ENCODE data around the gene CCDC15.

CCDC15 gene

DNA sequence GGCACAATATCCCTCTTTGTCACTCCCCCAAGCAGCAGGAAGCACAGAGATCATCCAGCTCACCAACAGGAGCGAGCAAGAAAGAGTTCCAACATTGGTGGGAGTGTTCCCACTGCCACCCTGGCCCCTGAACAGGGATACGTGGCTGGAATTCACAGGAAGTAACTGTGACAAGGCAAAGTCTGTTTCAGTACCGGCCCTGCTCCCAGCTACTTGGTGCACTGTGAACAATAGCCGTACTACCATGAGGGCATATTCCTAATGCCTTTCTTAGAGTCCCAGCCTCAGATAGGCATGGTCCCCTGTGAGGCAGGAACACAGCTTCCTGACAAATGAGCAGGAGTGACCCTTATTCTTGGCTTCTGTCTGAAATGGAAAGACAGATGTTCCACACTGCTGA lies 107.3 kb downstream of the CCDC15 start:
- in situ Hi-C loops (cut with MboI; ENCODE audit: low sequenced_read_pairs, unreplicated experiment), result no loop called here
- no peak for DNase-seq (ENCODE audit: low spot score)
- no peak for TF ChIP-seq CTCF (IDR thresholded peaks at IDR 0.05; ENCODE audit: borderline replicate concordance, control extremely low read depth, extremely low read depth, insufficient read depth, missing control alignments)

DNA sequence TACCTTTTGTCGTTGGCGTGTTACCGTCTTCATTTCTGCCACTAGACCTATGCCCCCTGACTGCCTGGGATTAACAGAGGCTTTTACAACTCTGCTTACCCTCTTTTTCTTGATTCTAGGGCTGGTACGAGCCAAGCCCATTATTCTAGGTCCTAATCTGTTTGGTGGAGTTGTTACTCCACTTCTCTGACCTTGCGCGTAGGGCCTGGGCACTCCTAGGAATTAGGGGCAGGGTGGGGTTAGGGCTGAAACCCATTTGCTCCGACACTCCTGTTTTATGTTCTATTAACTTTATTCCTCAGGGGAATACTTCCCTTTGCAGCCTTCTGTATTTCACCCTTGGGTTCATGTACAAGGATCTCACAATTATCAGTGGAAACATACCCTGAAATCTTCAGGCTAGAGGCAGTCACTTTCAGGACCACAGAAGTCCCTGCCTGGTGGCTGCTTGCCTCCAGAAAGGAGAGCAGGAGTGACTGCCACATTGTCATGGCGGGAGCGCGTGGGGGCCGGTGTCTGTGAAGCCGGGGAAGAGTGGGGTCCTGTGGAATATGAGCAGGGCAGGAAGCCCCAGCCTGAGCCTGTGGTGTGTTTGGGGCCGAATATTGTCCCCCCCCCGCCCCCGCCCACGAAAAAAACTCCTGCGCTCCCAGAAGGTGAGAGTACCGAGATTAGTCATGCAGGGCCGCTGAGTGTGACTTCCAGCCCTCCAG lies 108.4 kb downstream of the CCDC15 start:
- DNase-seq (ENCODE audit: low spot score), result no peak
- in situ Hi-C loops (cut with MboI; ENCODE audit: low sequenced_read_pairs, unreplicated experiment), result no loop called here
- no peak for TF ChIP-seq CTCF (IDR thresholded peaks at IDR 0.05; ENCODE audit: borderline replicate concordance, control extremely low read depth, extremely low read depth, insufficient read depth, missing control alignments)

- TF ChIP-seq CTCF (IDR thresholded peaks at IDR 0.05; ENCODE audit: borderline replicate concordance, control extremely low read depth, extremely low read depth, insufficient read depth, missing control alignments), result peak; percentile 26
- peak; percentile 90 for DNase-seq (ENCODE audit: low spot score)
- in situ Hi-C loops (cut with MboI; ENCODE audit: low sequenced_read_pairs, unreplicated experiment), result no loop called here
Measured at GRCh38 chr11:125062931-125063428, 109.0 kb downstream of the CCDC15 start, which contains the start of gene SLC37A2. Gene SLC37A2 (plus strand): TSS chr11:125063305. CDS start chr11:125063368, 63 bp downstream.

GRCh38 chr11:125063429-125064043 lies 109.5 kb downstream of the CCDC15 start:
- in situ Hi-C loops (cut with MboI; ENCODE audit: low sequenced_read_pairs, unreplicated experiment), result no loop called here
- peak; percentile 49 for DNase-seq (ENCODE audit: low spot score)
- TF ChIP-seq CTCF (IDR thresholded peaks at IDR 0.05; ENCODE audit: borderline replicate concordance, control extremely low read depth, extremely low read depth, insufficient read depth, missing control alignments), result no peak

- DNase-seq (ENCODE audit: low spot score), result no peak
- in situ Hi-C loops (cut with MboI; ENCODE audit: low sequenced_read_pairs, unreplicated experiment), result no loop called here
- no peak for TF ChIP-seq CTCF (IDR thresholded peaks at IDR 0.05; ENCODE audit: borderline replicate concordance, control extremely low read depth, extremely low read depth, insufficient read depth, missing control alignments)
Measured at GRCh38 chr11:125064070-125064469, 110.1 kb downstream of the CCDC15 start.

- DNase-seq (ENCODE audit: low spot score), result no peak
- in situ Hi-C loops (cut with MboI; ENCODE audit: low sequenced_read_pairs, unreplicated experiment), result no loop called here
- TF ChIP-seq CTCF (IDR thresholded peaks at IDR 0.05; ENCODE audit: borderline replicate concordance, control extremely low read depth, extremely low read depth, insufficient read depth, missing control alignments), result no peak
Measured at GRCh38 chr11:125068368-125068767, 114.4 kb downstream of the CCDC15 start.

Data from GM13976 (cell line).